Neural progenitor cell (in vitro differentiated cells): ENCODE measurements around the gene ITCH. TPM values are rescaled to one million over a fixed set of nuclear protein-coding genes. Genes with fewer than 3 reads are reported as not detected.

ENCODE experiments used
- DNase-seq: peaks from one replicate; pipeline ENCODE4 v3.0.0-alpha.2; 2016; ENCODE audit warnings: low spot score
- H2AFZ ChIP-seq: fragments of 200-600 bp; sonication (generic); replicated peaks from 2 replicates; pipeline ENCODE4 v1.6.1; 2016; ENCODE audit warnings: antibody characterized with exemption
- H3F3A ChIP-seq: fragments of 200-600 bp; sonication (generic); 2 replicates; pipeline ENCODE4 v1.6.1; 2016; ENCODE audit warnings: antibody characterized with exemption, low read depth
- H3K27ac ChIP-seq: fragments of 200-600 bp; sonication (generic); 2 replicates; pipeline ENCODE4 v1.5.1; 2016; ENCODE audit warnings: mild to moderate bottlenecking
- H3K27me3 ChIP-seq: fragments of 200-600 bp; sonication (generic); 2 replicates; pipeline ENCODE4 v1.6.1; 2016; ENCODE audit warnings: mild to moderate bottlenecking, moderate library complexity
- H3K36me3 ChIP-seq: fragments of 200-600 bp; sonication (generic); 2 replicates; pipeline ENCODE4 v1.5.1; 2016
- H3K4me1 ChIP-seq: fragments of 200-600 bp; sonication (generic); 2 replicates; pipeline ENCODE4 v1.6.1; 2016; ENCODE audit warnings: mixed run types
- H3K4me2 ChIP-seq: fragments of 200-600 bp; sonication (generic); 2 replicates; pipeline ENCODE4 v1.6.1; 2016
- H3K4me3 ChIP-seq: fragments of 200-600 bp; sonication (generic); 2 replicates; pipeline ENCODE4 v1.5.1; 2016
- H3K79me2 ChIP-seq: fragments of 200-600 bp; sonication (generic); 2 replicates; pipeline ENCODE4 v1.6.1; 2016; ENCODE audit warnings: low read depth
- H3K9ac ChIP-seq: fragments of 200-600 bp; sonication (generic); 2 replicates; pipeline ENCODE4 v1.6.1; 2016
- H3K9me3 ChIP-seq: fragments of 200-600 bp; sonication (generic); 2 replicates; pipeline ENCODE4 v1.5.1; 2016; ENCODE audit warnings: low read depth
- H4K20me1 ChIP-seq: fragments of 200-600 bp; sonication (generic); 2 replicates; pipeline ENCODE4 v1.6.1; 2016; ENCODE audit warnings: low read depth
- H3K27ac Mint-ChIP-seq: 3 replicates; pipeline ENCODE4 v1.8.0; 2021; ENCODE audit warnings: mixed read lengths
- H3K27me3 Mint-ChIP-seq: 2 replicates; pipeline ENCODE4 v1.8.0; 2022; ENCODE audit warnings: low read depth, mild to moderate bottlenecking, inconsistent platforms, moderate library complexity, mixed read lengths; ENCODE audit not compliant: insufficient read depth
- H3K36me3 Mint-ChIP-seq: 3 replicates; pipeline ENCODE4 v1.8.0; 2021; ENCODE audit warnings: mixed read lengths
- H3K4me1 Mint-ChIP-seq: 3 replicates; pipeline ENCODE4 v1.8.0; 2021; ENCODE audit warnings: mixed read lengths
- H3K4me3 Mint-ChIP-seq: 3 replicates; pipeline ENCODE4 v1.8.0; 2021; ENCODE audit warnings: mild to moderate bottlenecking, moderate library complexity, mixed read lengths
- H3K9me3 Mint-ChIP-seq: 3 replicates; pipeline ENCODE4 v1.8.0; 2020; ENCODE audit warnings: mixed read lengths
- EZH2 ChIP-seq: fragments of 200-600 bp; sonication (generic); IDR thresholded peaks from 2 replicates; pipeline ENCODE4 v1.6.1; 2017; ENCODE audit warnings: antibody characterized with exemption, mild to moderate bottlenecking, moderate library complexity
- EZH2phosphoT487 ChIP-seq: fragments of 200-600 bp; sonication (generic); IDR thresholded peaks from 2 replicates; pipeline ENCODE4 v1.6.1; 2017; ENCODE audit warnings: antibody characterized with exemption
- total RNA-seq: library from RNA; depleted of rRNA; stranded (reverse); fragments of >200 nt; gene quantifications from 2 replicates; pipeline ENCODE4 v1.2.3, GENCODE V29; 2015; ENCODE audit warnings: low replicate concordance
- TF ChIP-seq, protein P1 (sequence below): fragments of 200-600 bp; sonication (generic); IDR thresholded peaks from 2 replicates; pipeline ENCODE4 v1.5.1; 2017; ENCODE audit warnings: antibody characterized with exemption, mild to moderate bottlenecking

Gene ITCH
- total RNA-seq, 1 donor from 2014 or later: 55.2 TPM

DNA sequence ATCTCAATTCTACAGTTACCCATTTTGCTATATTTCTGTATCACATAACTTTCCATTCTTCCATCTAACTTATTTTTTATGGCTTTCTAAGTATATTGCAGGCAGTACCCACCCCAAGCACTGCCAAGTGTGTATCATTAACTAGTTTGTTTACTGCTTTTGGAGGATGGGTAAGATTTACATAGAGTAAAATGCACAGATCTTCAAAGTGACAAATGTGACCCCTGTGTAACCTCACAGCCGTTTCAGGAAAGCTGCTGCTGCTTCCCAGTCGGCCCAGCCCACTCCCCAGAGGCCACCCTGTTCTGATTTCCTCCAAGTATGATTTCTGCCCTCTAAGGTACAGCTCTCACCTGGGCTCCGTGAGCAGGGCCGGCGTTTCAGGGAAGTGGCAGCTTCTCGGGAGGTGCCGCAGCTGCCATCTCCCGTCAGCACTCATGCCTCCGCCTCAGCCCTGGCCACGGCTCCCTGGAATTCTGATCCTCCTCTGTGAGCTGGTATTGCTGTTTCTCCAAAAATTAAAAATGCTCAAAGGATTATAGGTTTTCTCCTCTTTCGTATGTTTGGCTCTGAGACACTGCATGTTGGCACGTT, 180.5 kb downstream of the ITCH start:
- H4K20me1 ChIP-seq: peaks cover 15% of the 10 kb centered on the region
- no peaks in the 10 kb centered on the region for H3K79me2 ChIP-seq
- H3K27ac Mint-ChIP-seq: no peak overlapping the region
- H3K4me3 ChIP-seq: no peak overlapping the region
- peaks cover 21% of the 10 kb centered on the region for H3K4me1 Mint-ChIP-seq
- no peak for DNase-seq
- peaks cover 7% of the 10 kb centered on the region for H3K27me3 ChIP-seq
- H3K4me2 ChIP-seq: no peak overlapping the region
- no peak for TF ChIP-seq EZH2phosphoT487
- TF ChIP-seq EZH2: no peak
- TF ChIP-seq, protein P1, sequence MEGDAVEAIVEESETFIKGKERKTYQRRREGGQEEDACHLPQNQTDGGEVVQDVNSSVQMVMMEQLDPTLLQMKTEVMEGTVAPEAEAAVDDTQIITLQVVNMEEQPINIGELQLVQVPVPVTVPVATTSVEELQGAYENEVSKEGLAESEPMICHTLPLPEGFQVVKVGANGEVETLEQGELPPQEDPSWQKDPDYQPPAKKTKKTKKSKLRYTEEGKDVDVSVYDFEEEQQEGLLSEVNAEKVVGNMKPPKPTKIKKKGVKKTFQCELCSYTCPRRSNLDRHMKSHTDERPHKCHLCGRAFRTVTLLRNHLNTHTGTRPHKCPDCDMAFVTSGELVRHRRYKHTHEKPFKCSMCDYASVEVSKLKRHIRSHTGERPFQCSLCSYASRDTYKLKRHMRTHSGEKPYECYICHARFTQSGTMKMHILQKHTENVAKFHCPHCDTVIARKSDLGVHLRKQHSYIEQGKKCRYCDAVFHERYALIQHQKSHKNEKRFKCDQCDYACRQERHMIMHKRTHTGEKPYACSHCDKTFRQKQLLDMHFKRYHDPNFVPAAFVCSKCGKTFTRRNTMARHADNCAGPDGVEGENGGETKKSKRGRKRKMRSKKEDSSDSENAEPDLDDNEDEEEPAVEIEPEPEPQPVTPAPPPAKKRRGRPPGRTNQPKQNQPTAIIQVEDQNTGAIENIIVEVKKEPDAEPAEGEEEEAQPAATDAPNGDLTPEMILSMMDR: no peak
- H3K36me3 Mint-ChIP-seq: peaks cover 18% of the 10 kb centered on the region
- H2AFZ ChIP-seq: no peak overlapping the region
- no peak overlapping the region for H3K27ac ChIP-seq
- H3K27me3 Mint-ChIP-seq: peaks cover 7% of the 10 kb centered on the region
- H3K9me3 ChIP-seq: no peaks in the 10 kb centered on the region
- no peaks in the 10 kb centered on the region for H3K9me3 Mint-ChIP-seq
- peaks cover 4% of the 10 kb centered on the region for H3K4me1 ChIP-seq
- H3K9ac ChIP-seq: no peak overlapping the region
- H3K36me3 ChIP-seq: no peaks in the 10 kb centered on the region
- peaks cover 10% of the 10 kb centered on the region for H3F3A ChIP-seq
- no peak overlapping the region for H3K4me3 Mint-ChIP-seq

DNA sequence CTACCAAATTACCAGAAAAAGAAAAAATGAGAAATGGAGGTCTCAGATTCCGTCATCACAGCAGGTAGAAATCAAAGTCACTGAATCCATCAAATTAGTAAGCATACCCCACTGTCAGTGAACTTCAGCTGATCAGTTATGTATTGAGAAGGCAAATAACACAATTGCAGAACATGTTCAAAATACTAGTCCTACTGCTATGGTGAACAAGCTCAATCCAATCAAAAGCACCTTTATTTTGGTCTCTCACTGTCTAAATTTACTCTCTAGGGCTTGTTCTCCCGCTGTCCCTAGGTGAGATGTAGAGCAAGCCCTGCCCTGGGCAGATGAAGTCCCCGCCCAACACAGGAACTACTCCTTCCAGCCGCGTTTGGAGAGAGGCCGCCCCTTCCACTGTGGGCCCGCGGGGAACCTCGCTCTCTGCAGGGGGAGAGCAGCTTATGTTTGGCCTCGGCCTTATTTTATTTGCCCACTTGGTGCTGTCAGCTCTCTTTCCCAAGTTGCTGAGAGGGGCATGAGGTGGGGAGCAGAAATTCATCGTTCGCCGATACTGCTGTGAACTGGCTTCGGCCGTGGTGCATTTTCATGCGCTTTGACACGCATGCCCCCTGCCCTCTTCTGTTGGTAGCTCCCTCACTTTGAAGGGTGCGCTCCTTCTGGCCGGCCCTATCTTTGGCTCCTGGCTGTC, 181.2 kb downstream of the ITCH start:
- Histone ChIP-seq H3F3A (peaks cover 10% of the 10 kb centered on the region), H3K4me2 (peak overlapping the region; percentile 62), H3K4me3 (no peak overlapping the region), H3K79me2 (no peaks in the 10 kb centered on the region), H3K4me1 (peaks cover 4% of the 10 kb centered on the region), H2AFZ (no peak overlapping the region), H3K36me3 (no peaks in the 10 kb centered on the region), H3K9me3 (no peaks in the 10 kb centered on the region), H3K27me3 (peaks cover 7% of the 10 kb centered on the region), H3K9ac (no peak overlapping the region), H4K20me1 (peaks cover 12% of the 10 kb centered on the region), H3K27ac (no peak overlapping the region)
- Mint-ChIP-seq H3K27ac (no peak overlapping the region), H3K4me1 (peaks cover 23% of the 10 kb centered on the region), H3K27me3 (peaks cover 7% of the 10 kb centered on the region), H3K36me3 (peaks cover 18% of the 10 kb centered on the region), H3K9me3 (no peaks in the 10 kb centered on the region), H3K4me3 (no peak overlapping the region)
- TF ChIP-seq, protein P1: no peak
- no peak for TF ChIP-seq EZH2phosphoT487
- DNase-seq: no peak

DNA sequence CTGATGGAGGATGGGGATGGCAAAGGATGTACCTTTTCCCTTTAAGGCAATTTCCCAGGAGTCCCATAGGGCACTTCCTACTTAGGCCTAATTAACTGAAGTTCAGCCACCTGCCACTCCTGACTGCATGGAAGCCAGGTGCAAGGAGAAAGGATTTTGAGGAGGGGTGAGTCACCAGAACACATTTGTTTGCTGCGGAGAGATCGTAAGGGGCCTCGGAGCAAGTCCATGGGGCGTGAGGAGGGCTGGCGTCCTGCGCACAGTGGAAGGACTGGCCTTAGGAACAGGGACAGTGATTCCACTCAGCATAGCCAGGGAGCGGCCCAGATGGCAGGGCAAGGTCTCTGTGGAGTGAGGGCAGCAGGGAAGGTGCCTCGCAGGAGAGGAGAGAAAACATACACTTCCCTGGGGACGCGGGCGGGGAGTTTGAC, 183.7 kb downstream of the ITCH start:
- H4K20me1 ChIP-seq: peaks cover 7% of the 10 kb centered on the region
- H3K4me2 ChIP-seq: no peak overlapping the region
- DNase-seq: no peak
- no peak overlapping the region for H3K27ac ChIP-seq
- H2AFZ ChIP-seq: no peak overlapping the region
- H3K36me3 ChIP-seq: no peaks in the 10 kb centered on the region
- H3K36me3 Mint-ChIP-seq: peaks cover 1% of the 10 kb centered on the region
- H3K27me3 ChIP-seq: peaks cover 7% of the 10 kb centered on the region
- no peaks in the 10 kb centered on the region for H3K9me3 Mint-ChIP-seq
- no peak overlapping the region for H3K9ac ChIP-seq
- TF ChIP-seq EZH2phosphoT487 (no peak), EZH2 (no peak)
- TF ChIP-seq, protein P1: no peak
- H3K4me3 Mint-ChIP-seq: no peak overlapping the region
- no peaks in the 10 kb centered on the region for H3K79me2 ChIP-seq
- peak overlapping the region; percentile 44 for H3K27ac Mint-ChIP-seq
- H3K4me1 ChIP-seq: peaks cover 4% of the 10 kb centered on the region
- peaks cover 4% of the 10 kb centered on the region for H3K27me3 Mint-ChIP-seq
- peaks cover 10% of the 10 kb centered on the region for H3F3A ChIP-seq
- H3K9me3 ChIP-seq: no peaks in the 10 kb centered on the region
- no peak overlapping the region for H3K4me3 ChIP-seq
- H3K4me1 Mint-ChIP-seq: peaks cover 30% of the 10 kb centered on the region
